Endothelial cell (in vitro differentiated cells): ENCODE results near the gene ASIC1. TPM values are rescaled to one million over a fixed set of nuclear protein-coding genes. Genes with fewer than 3 reads are reported as not detected.
"Not testable (repeated sequence)": the region's sequence is repeated elsewhere in the genome, so short reads cannot be mapped to it uniquely, and the experiment has no call there.

Experiments used
- DNase-seq: peaks from one replicate; pipeline ENCODE4 v3.0.0; 2021; ENCODE audit warnings: low spot score
- H3K27ac Mint-ChIP-seq: one replicate; pipeline ENCODE4 v1.8.0; 2021; ENCODE audit warnings: mixed read lengths, inconsistent platforms; ENCODE audit not compliant: unreplicated experiment
- H3K27me3 Mint-ChIP-seq: one replicate; pipeline ENCODE4 v1.8.0; 2021; ENCODE audit warnings: mild to moderate bottlenecking, moderate library complexity, mixed read lengths, inconsistent platforms; ENCODE audit not compliant: unreplicated experiment
- H3K36me3 Mint-ChIP-seq: one replicate; pipeline ENCODE4 v1.8.0; 2021; ENCODE audit warnings: mild to moderate bottlenecking, low read depth, mixed read lengths, inconsistent platforms; ENCODE audit not compliant: unreplicated experiment
- H3K4me1 Mint-ChIP-seq: one replicate; pipeline ENCODE4 v1.8.0; 2021; ENCODE audit warnings: mild to moderate bottlenecking, mixed read lengths, inconsistent platforms; ENCODE audit not compliant: unreplicated experiment
- H3K4me3 Mint-ChIP-seq: one replicate; pipeline ENCODE4 v1.8.0; 2021; ENCODE audit warnings: mild to moderate bottlenecking, mixed read lengths, inconsistent platforms; ENCODE audit not compliant: unreplicated experiment
- H3K9me3 Mint-ChIP-seq: one replicate; pipeline ENCODE4 v1.8.0; 2021; ENCODE audit warnings: mixed read lengths, inconsistent platforms; ENCODE audit not compliant: unreplicated experiment
- total RNA-seq: library from RNA; stranded (reverse); fragmentation: NEBNext Ultra II Directional; extraction: Animal tissue kit (Norgen Biotek cat#: 25700); gene quantifications from one replicate; pipeline ENCODE4 v1.2.1, GENCODE V29; 2021; ENCODE audit not compliant: unreplicated experiment
- TF ChIP-seq, protein P1 (sequence below): fragments of 200-600 bp; sonication (generic); IDR thresholded peaks from one replicate; pipeline ENCODE4 v1.5.0; 2021; ENCODE audit warnings: antibody characterized with exemption; ENCODE audit not compliant: unreplicated experiment

The ASIC1 gene
- total RNA-seq, 1 donor from 2014 or later, result 1.9 TPM

DNA sequence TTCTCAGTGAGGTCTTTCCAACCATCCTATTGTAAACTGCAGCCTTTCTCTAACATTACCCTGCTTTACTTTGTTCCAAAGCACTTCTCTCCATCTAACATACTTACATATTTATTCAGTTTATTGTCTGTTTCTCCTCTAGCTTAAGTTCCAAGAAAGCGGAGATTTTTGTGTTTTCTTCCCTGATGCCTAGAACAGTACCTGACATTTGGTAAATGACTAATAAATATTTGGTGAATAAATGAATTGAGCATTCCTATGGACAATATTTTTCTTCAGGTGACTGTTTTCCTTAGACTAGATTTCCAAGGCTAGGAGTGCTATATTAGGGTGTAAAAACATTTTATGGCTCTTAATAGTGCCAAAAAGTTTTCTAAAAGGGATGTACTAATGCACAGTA, 34.5 kb upstream of the ASIC1 start:
- no peaks in the 10 kb centered on the region for H3K36me3 Mint-ChIP-seq
- TF ChIP-seq, protein P1, sequence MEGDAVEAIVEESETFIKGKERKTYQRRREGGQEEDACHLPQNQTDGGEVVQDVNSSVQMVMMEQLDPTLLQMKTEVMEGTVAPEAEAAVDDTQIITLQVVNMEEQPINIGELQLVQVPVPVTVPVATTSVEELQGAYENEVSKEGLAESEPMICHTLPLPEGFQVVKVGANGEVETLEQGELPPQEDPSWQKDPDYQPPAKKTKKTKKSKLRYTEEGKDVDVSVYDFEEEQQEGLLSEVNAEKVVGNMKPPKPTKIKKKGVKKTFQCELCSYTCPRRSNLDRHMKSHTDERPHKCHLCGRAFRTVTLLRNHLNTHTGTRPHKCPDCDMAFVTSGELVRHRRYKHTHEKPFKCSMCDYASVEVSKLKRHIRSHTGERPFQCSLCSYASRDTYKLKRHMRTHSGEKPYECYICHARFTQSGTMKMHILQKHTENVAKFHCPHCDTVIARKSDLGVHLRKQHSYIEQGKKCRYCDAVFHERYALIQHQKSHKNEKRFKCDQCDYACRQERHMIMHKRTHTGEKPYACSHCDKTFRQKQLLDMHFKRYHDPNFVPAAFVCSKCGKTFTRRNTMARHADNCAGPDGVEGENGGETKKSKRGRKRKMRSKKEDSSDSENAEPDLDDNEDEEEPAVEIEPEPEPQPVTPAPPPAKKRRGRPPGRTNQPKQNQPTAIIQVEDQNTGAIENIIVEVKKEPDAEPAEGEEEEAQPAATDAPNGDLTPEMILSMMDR, result no peak
- peaks cover 26% of the 10 kb centered on the region for H3K4me1 Mint-ChIP-seq
- DNase-seq, result no peak
- H3K27me3 Mint-ChIP-seq, result peaks cover 2% of the 10 kb centered on the region
- no peak overlapping the region for H3K4me3 Mint-ChIP-seq
- H3K27ac Mint-ChIP-seq, result no peak overlapping the region
- no peaks in the 10 kb centered on the region for H3K9me3 Mint-ChIP-seq

DNA sequence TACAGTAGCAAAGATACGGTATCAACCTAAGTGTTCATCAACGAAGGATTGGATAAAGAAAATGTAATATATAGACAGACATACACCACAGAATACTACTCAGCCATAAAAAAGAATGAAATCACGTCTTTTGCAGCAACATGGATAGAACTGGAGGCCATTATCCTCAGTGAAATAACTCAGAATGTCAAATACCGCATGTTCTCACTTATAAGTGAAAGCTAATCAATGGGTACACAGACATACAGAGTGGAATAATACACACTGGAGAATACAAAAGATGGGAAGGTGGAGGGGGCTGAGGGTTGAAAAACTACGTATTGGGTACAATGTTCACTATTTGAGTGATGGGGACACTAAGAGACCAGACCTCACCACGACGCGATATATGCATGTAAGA, 33.2 kb upstream of the ASIC1 start:
- Mint-ChIP-seq H3K4me1 (peaks cover 19% of the 10 kb centered on the region), H3K9me3 (no peaks in the 10 kb centered on the region), H3K27ac (no peak overlapping the region), H3K4me3 (peak overlapping the region; percentile 100), H3K27me3 (peaks cover 2% of the 10 kb centered on the region), H3K36me3 (no peaks in the 10 kb centered on the region)
- TF ChIP-seq, protein P1, result no peak
- DNase-seq, result no peak

DNA sequence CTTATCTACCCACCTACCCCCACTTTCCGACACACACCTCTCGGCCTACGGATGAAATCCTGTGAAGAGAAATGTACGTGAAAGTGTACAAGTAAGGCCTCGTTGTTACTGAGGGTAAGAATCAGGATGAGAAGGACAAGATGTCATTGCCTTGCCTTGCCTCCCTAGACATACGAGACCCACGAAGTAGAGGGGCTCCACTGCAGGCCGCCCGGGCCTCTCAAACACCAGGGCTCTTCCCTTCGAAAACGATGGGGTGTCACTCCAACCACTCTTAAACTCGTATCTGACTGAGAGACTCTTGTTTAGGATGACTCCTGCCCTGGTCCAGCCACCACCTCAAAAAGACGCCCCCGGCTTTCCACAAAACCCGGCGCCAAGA, 32.6 kb upstream of the ASIC1 start:
- Mint-ChIP-seq H3K36me3 (no peaks in the 10 kb centered on the region), H3K9me3 (no peaks in the 10 kb centered on the region), H3K27ac (peak overlapping the region; percentile 86), H3K27me3 (peaks cover 2% of the 10 kb centered on the region), H3K4me1 (peaks cover 18% of the 10 kb centered on the region), H3K4me3 (peak overlapping the region; percentile 100)
- TF ChIP-seq, protein P1, result no peak
- DNase-seq, result no peak

- peak; percentile 88 for DNase-seq
- Mint-ChIP-seq H3K27ac (peak within 1 kb of the TSS; percentile 86), H3K4me1 (peaks cover 18% of the 10 kb centered on the region), H3K36me3 (no peaks in the 10 kb centered on the region), H3K27me3 (peaks cover 2% of the 10 kb centered on the region), H3K4me3 (peak within 1 kb of the TSS; percentile 100), H3K9me3 (no peaks in the 10 kb centered on the region)
- TF ChIP-seq, protein P1, result no peak
These were observed 32.0 kb upstream of the ASIC1 start, which contains the start of gene RACGAP1 for GRCh38 chr12:50025187-50026059. TSS of gene RACGAP1 (minus strand) at chr12:50025494. CDS start at chr12:50016715, 8,779 bp downstream.

- Mint-ChIP-seq H3K36me3 (no peaks in the 10 kb centered on the region), H3K9me3 (no peaks in the 10 kb centered on the region), H3K4me1 (peaks cover 18% of the 10 kb centered on the region), H3K4me3 (no peak overlapping the region), H3K27ac (no peak overlapping the region), H3K27me3 (peaks cover 2% of the 10 kb centered on the region)
- TF ChIP-seq, protein P1, result no peak
- no peak for DNase-seq
These were observed 30.7 kb upstream of the ASIC1 start for GRCh38 chr12:50026691-50027090.

- H3K9me3 Mint-ChIP-seq, DNase-seq, H3K27me3 Mint-ChIP-seq, H3K4me1 Mint-ChIP-seq, H3K36me3 Mint-ChIP-seq, H3K4me3 Mint-ChIP-seq, H3K27ac Mint-ChIP-seq: not testable (repeated sequence)
These were observed 26.9 kb upstream of the ASIC1 start for GRCh38 chr12:50030449-50030848.
